ENCODE measurements around the gene UBE2R2. TPM values are rescaled to one million over a fixed set of nuclear protein-coding genes. Genes with fewer than 3 reads are reported as not detected.

UBE2R2 gene
- polyA plus RNA-seq, 1 donor from 2014 or later, result 45.0 TPM

DNA sequence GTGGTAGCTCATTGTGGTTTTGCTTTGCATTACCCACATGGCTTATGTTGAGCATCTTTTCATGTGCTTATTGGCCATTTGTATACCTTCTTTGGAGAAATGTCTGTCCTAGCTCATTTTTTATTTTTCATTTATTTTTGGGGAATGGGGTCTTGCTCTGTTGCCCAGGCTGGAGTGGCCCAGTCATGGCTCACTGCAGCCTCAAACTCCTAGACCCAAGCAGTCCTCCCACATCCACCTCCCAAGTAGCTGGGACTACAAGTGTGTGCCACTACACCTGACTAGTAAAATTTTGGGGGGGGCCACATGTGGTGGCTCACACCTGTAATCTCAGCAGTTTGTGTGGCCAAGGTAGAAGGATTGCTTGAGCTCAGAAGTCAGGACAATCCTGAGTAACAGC, 77.4 kb downstream of the UBE2R2 start:
- H3K9me2 ChIP-seq (ENCODE audit: insufficient read depth, low read length), result no peaks in the 10 kb centered on the region
- no peak overlapping the region for H3K27ac ChIP-seq (ENCODE audit: low read length)
- no peaks in the 10 kb centered on the region for H3F3A ChIP-seq (ENCODE audit: insufficient read depth, low read length, poor library complexity, severe bottlenecking)
- no peaks in the 10 kb centered on the region for H3K27me3 ChIP-seq (ENCODE audit: insufficient read depth, low read depth, low read length)
- no peaks in the 10 kb centered on the region for H3K36me3 ChIP-seq (ENCODE audit: insufficient read depth, low read length)
- H3K9me3 ChIP-seq (ENCODE audit: low read length), result no peaks in the 10 kb centered on the region
- no peak overlapping the region for H2AFZ ChIP-seq (ENCODE audit: low read depth, low read length)
- peaks cover 48% of the 10 kb centered on the region for H3K79me2 ChIP-seq (replicated peaks; ENCODE audit: insufficient read depth, low read length)
- TF ChIP-seq, protein P1, sequence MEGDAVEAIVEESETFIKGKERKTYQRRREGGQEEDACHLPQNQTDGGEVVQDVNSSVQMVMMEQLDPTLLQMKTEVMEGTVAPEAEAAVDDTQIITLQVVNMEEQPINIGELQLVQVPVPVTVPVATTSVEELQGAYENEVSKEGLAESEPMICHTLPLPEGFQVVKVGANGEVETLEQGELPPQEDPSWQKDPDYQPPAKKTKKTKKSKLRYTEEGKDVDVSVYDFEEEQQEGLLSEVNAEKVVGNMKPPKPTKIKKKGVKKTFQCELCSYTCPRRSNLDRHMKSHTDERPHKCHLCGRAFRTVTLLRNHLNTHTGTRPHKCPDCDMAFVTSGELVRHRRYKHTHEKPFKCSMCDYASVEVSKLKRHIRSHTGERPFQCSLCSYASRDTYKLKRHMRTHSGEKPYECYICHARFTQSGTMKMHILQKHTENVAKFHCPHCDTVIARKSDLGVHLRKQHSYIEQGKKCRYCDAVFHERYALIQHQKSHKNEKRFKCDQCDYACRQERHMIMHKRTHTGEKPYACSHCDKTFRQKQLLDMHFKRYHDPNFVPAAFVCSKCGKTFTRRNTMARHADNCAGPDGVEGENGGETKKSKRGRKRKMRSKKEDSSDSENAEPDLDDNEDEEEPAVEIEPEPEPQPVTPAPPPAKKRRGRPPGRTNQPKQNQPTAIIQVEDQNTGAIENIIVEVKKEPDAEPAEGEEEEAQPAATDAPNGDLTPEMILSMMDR (IDR thresholded peaks at IDR 0.05; ENCODE audit: poor library complexity, severe bottlenecking), result no peak
- no peak for TF ChIP-seq SMC3 (conservative IDR thresholded peaks at IDR 0.05; ENCODE audit: poor library complexity)
- no peak for TF ChIP-seq EP300 (conservative IDR thresholded peaks at IDR 0.05; ENCODE audit: poor library complexity, severe bottlenecking)
- TF ChIP-seq TAF1 (IDR thresholded peaks at IDR 0.05; ENCODE audit: low read depth), result no peak
- no peak for TF ChIP-seq POLR2AphosphoS5 (IDR thresholded peaks at IDR 0.05)
- no peak for TF ChIP-seq RAD21 (conservative IDR thresholded peaks at IDR 0.05)
- no peak for TF ChIP-seq MXI1 (conservative IDR thresholded peaks at IDR 0.05; ENCODE audit: poor library complexity, severe bottlenecking)
- no peak for TF ChIP-seq EZH2 (IDR thresholded peaks at IDR 0.05; ENCODE audit: borderline replicate concordance, insufficient read depth, low read length, poor library complexity, severe bottlenecking)
- TF ChIP-seq, protein P2, sequence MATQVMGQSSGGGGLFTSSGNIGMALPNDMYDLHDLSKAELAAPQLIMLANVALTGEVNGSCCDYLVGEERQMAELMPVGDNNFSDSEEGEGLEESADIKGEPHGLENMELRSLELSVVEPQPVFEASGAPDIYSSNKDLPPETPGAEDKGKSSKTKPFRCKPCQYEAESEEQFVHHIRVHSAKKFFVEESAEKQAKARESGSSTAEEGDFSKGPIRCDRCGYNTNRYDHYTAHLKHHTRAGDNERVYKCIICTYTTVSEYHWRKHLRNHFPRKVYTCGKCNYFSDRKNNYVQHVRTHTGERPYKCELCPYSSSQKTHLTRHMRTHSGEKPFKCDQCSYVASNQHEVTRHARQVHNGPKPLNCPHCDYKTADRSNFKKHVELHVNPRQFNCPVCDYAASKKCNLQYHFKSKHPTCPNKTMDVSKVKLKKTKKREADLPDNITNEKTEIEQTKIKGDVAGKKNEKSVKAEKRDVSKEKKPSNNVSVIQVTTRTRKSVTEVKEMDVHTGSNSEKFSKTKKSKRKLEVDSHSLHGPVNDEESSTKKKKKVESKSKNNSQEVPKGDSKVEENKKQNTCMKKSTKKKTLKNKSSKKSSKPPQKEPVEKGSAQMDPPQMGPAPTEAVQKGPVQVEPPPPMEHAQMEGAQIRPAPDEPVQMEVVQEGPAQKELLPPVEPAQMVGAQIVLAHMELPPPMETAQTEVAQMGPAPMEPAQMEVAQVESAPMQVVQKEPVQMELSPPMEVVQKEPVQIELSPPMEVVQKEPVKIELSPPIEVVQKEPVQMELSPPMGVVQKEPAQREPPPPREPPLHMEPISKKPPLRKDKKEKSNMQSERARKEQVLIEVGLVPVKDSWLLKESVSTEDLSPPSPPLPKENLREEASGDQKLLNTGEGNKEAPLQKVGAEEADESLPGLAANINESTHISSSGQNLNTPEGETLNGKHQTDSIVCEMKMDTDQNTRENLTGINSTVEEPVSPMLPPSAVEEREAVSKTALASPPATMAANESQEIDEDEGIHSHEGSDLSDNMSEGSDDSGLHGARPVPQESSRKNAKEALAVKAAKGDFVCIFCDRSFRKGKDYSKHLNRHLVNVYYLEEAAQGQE (IDR thresholded peaks at IDR 0.05; ENCODE audit: borderline replicate concordance), result no peak
- no peak overlapping the region for H3K9ac ChIP-seq (ENCODE audit: low read length)
- no peak overlapping the region for H3K4me3 ChIP-seq (ENCODE audit: low read length)
- no peaks in the 10 kb centered on the region for H4K20me1 ChIP-seq (ENCODE audit: insufficient read depth)
- no peak overlapping the region for H3K4me2 ChIP-seq (ENCODE audit: low read length)

DNA sequence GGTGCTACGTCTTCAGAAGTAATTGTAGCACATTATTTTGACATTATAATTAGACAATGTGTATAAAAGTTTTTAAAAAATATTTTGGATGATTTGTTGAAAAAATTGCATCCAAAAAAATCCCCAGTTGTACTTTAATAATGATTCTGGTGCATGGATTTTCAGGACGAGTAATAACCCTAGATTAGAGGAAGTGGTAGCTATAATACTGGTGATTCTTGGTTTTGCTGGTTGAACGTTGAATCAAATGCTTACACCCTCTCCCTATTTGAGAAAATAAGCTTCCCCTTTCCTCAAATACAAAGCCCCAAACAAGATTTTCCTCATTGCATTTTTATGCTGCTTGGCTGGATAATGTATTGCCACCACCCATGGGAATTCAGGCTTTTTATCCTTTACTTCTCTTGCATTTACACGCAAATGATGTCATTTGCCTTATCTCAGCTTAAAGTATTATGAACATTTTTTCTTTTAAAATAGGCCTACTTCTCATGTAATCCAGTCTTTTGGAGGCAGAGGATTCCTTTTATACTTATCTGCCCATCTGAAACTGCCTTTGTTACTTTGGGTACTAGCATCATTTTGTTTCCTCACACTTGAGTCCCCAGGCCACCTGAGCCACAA, 86.3 kb downstream of the UBE2R2 start:
- Histone ChIP-seq H3K9me2 (ENCODE audit: insufficient read depth, low read length) (no peaks in the 10 kb centered on the region), H3K36me3 (ENCODE audit: insufficient read depth, low read length) (peaks cover 10% of the 10 kb centered on the region), H4K20me1 (ENCODE audit: insufficient read depth) (peaks cover 5% of the 10 kb centered on the region), H3K9me3 (ENCODE audit: low read length) (no peaks in the 10 kb centered on the region), H3K79me2 (replicated peaks; ENCODE audit: insufficient read depth, low read length) (peaks cover 28% of the 10 kb centered on the region), H3K4me2 (ENCODE audit: low read length) (no peak overlapping the region), H3F3A (ENCODE audit: insufficient read depth, low read length, poor library complexity, severe bottlenecking) (no peaks in the 10 kb centered on the region), H3K9ac (ENCODE audit: low read length) (no peak overlapping the region), H3K4me3 (ENCODE audit: low read length) (no peak overlapping the region), H2AFZ (ENCODE audit: low read depth, low read length) (no peak overlapping the region), H3K27me3 (ENCODE audit: insufficient read depth, low read depth, low read length) (no peaks in the 10 kb centered on the region), H3K27ac (ENCODE audit: low read length) (no peak overlapping the region)
- TF ChIP-seq, protein P2 (IDR thresholded peaks at IDR 0.05; ENCODE audit: borderline replicate concordance), result no peak
- TF ChIP-seq RAD21 (conservative IDR thresholded peaks at IDR 0.05) (no peak), EZH2 (IDR thresholded peaks at IDR 0.05; ENCODE audit: borderline replicate concordance, insufficient read depth, low read length, poor library complexity, severe bottlenecking) (no peak), TAF1 (IDR thresholded peaks at IDR 0.05; ENCODE audit: low read depth) (no peak), POLR2AphosphoS5 (IDR thresholded peaks at IDR 0.05) (no peak), MXI1 (conservative IDR thresholded peaks at IDR 0.05; ENCODE audit: poor library complexity, severe bottlenecking) (no peak), SMC3 (conservative IDR thresholded peaks at IDR 0.05; ENCODE audit: poor library complexity) (no peak), EP300 (conservative IDR thresholded peaks at IDR 0.05; ENCODE audit: poor library complexity, severe bottlenecking) (no peak)
- TF ChIP-seq, protein P1 (IDR thresholded peaks at IDR 0.05; ENCODE audit: poor library complexity, severe bottlenecking), result no peak

All from neural cell (in vitro differentiated cells).